Stimulated activated CD4-positive, alpha-beta T cell treated with anti-CD3 and anti-CD28 coated beads, TNF-alpha, amount 100 ng/mL, for 24 hours (primary cell): ENCODE measurements around the gene MYL4.
"Not testable (repeated sequence)": the region's sequence is repeated elsewhere in the genome, so short reads cannot be mapped to it uniquely, and the experiment has no call there.

ENCODE experiments used
- DNase-seq, 3 experiments: peaks; one replicate each; pipeline ENCODE4 v3.0.0-alpha.2; 2020; ENCODE audit warnings: low read depth in 3 of 3

The MYL4 gene

DNA sequence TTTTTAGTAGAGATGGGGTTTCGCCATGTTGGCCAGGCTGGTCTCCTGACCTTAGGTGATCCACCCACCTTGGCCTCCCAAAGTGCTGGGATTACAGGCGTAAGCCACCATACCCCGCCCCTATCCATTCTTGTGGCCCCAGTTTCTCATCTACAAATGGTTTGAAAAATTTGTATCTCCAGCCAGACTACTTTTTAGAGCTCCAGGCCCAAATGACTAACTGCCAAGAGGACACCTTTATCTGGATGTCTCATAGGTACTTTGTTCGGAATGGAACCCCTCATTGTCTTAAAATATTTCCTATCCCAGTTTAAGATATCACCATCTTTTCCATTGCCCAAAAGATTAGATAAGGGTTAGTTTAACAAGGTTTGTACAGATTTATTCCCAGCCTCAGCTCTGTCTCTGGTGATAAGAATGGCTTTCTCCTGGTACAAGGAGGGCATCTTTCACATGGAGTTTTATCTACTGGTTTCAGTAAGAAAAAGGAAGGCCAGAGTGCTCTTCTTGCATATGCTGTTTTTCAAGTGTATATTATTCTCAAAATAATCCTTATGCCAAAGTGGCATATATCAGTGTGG, 15.1 kb upstream of the MYL4 start:
- DNase-seq = no peak

DNA sequence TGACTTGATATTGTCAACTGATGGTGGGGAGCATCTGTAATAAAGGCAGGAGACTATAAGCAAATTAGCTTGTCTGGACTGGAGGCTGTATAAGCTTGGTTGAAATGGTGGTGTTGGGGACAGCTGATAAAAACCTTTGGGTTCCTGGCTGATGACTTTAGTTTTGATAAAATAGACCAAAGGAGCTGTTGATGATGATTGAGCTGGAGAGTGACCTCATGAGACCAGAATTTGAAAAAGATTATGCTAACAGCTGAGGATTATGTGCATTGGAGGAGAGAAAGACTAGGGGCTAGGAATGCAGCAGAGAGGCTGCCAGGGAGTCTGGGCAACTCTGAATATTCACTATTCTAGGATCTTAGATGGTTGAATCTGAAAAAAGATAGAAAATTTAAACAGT, 11.3 kb upstream of the MYL4 start:
- no peak for DNase-seq

DNA sequence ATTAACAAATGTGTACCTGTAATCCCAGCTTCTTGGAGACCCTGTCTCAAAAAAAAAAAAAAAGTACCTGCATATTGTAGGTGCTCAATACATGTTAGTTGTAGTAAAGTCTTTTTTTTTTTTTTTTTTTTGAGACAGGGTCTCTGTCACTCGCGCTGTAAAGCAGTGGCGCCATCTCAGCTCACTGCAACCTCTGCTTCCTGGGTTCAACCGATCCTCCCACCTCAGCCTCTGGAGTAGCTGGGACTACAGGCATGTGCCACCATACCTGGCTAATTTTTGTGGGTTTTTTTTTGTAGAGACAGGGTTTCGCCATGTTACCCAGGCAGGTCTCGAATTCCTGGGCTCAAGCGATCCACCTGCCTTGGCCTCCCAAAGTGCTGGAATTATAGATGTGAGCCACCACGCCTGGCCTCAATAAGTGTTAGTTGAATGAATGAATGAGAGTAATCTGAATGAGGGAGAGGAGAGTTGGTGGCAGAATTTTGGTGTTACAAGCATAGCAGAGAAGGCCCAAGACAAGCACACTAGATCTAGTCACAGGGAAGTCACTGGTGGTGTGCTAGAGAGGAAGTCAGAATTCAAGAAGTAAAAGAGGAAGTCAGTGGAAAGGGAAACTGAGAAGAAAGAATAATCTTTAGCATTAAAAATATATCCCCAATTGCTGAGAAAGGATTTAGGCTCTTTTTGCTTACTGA, 9.4 kb upstream of the MYL4 start:
- DNase-seq = no peak

DNA sequence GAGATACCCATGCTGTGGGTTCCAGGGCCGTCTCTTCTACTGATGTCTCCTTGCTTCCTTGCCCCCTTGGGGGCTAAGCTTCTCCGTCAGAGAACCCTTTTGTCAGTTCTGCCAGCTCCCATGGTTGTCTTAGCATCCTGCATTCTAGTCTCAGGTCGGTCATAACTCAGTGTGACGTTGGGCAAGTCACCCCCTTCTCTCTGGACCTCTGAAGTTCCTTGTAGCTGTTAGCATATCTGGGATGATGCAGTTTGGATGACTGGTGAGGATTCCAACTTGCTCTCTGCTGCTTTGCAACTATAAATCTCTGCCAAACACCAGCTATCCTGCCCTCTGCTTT, 8.9 kb upstream of the MYL4 start:
- no peak for DNase-seq

DNA sequence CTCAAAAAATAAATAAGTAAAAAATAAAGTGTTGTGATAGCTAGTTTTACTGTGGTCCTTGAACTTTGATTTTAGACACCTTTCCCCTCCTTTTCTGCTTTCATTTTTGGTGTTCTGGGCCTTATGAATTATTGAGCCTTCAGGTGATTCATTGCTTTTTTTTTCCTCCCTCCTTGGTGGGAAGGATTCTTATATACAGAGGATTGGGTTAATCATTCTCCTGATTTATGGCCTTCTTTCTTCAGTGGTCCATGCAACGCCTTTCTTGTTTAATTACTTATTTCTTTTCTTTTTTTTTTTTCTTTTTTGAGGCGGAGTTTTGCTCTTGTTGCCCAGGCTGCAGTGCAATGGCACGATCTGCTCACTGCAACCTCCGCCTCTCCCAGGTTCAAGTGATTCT, 8.0 kb upstream of the MYL4 start:
- DNase-seq = no peak

DNA sequence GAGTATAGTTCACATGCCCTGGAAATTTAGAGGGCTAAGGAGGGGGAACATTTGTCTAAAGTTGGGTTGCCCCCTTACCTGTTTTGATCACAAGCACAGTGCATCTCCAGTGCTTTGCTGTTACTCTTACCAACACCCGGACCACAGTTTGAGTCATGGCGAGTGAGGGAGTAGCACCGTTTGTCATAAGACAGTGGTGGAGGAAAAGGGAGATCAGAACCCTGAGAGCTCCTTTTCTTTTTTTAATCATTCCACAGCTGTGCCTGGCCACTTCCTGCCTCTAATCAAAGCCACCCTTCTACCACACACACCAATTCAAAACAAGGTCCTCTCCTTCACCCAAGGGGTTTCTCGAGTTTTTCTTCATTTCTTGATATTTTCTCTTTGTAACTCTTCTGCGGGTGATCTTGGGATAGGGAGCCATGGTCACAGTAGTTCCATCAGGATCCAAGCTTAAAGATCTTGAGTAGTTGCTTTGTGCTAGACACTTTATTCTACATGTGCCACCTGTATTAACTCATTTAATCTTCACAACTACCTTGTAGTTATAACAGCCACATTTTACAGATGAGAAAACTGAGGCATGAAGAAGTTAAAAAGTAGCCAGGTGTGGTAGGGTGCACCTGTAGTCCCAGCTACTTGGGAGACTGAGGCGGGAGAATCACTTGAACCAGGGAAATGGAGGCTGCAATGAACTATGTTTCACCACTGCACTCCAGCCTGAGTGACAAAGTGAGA, 5.0 kb upstream of the MYL4 start:
- DNase-seq = peak in 1 of 3 experiments; percentile 48

DNA sequence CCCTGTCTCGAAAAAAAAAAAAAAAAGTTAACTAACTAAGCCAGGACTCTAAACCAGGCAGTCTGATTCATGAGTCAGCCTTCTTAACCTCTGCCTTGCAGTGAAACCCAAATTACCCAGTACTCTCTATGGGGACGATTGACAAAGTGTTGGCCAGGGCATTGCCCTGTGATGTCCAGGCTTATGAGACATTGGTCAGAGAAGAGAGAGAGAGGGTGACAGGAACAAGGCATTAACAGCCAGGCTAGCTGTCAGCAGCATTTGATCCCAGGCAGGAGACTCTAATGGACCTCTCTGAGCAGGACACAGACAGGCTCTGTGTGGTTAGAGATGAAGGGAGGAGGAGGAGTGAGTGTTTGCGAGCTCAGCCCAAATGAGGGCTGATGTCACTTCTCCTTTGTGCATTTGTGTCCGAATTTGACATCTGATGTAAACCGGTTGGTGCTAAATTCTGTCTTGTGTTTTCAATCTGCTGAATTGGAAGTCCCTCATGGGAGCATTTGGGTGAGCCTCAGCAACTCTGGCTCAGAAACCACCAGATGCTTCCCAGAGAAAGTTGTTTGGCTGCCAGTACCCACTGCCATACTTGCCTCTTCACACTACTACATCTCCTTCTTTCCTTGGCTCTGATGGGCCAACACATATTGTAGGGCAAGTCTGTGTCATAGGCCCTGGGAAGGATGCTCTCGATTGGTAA, 4.3 kb upstream of the MYL4 start:
- DNase-seq = no peak

DNA sequence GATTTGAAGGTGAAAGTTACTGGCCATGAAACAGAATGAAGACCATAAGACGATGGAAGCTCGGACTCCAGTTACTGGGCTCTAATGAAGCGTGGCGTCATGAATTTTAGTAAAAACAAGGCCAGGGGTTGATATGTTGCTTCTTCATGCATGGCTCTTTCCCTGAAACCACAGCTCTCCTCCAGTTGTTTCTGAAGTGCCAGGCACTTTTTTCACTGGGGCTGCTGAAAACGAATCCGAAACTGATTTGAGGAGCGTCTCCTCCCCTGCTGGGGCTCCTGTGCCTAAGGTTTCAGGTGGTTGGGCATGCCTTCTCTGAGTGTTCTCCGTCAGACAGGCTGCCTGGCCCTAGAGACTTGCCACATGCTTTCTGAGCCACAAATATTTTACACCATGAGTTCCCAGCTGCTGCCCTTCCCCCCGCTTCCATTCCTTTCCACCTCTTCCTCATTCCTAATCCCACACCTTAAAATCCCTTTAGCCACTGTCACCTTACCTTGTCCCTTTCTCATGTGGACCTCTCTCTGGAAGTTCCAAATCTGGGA, 3.7 kb upstream of the MYL4 start:
- peak; percentile 30 to 50 (median 49) for DNase-seq

DNA sequence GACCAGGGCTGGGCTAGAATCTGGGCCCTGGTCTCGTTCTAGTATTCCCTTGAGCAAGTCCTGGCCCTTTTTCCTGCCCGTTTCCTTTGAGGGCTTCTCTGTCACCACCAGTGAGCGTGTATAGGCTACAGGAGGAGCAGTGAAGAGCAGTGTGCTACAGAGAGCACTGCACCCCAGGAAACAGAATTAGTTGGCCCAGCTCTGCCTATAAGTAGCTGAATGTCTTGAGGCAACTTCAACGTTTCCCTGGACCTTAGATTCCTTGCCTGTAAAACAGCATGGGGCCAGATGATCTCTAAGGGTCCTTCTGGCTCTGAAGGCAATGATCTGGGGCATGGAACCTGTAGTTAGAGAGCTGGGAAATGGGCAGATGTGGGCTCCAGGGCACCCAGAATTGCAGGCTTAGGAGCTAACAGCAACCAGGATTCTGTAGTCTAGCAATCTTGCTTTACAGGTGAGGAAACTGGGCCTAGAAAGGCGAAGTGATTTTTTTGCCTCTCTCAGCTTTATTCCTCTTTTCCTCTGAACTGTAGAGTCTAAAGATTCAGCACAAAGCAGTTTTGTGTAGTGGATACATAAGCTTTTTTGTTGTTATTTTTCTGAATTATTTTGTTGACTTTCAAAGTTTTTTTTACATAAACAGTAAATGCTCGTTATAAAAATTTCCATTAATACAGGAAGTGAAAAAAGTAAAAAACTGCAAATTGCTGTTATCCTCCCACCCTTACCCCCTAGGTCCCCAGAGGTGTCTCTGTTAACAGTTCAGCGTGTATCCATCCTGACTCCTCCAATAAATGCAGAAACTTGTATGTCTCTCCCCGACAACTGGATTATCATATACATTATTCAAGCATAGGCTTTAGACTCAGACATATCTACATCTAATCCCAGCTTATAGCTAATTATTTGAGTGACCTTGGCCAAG, 1.7 kb upstream of the MYL4 start:
- no peak for DNase-seq

DNA sequence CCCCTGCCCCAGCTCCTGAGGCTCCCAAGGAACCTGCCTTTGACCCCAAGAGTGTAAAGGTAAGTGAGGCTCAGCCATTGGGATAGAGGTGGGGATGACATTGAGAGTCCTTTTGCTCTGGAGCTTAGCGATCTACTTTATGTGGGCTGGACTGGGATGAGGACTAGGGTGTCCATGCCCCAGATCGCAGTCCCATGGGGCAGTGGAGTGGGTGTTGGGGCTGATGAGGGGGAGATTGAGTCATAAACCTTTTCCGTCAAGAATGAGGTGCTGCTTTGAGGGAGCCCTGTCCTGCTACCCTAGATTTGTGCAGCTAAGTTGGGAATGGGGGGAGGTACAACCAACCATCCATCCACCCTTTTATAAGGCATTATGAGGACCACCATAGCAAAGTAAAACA, 351 bp downstream of the MYL4 start:
- no peak for DNase-seq

DNA sequence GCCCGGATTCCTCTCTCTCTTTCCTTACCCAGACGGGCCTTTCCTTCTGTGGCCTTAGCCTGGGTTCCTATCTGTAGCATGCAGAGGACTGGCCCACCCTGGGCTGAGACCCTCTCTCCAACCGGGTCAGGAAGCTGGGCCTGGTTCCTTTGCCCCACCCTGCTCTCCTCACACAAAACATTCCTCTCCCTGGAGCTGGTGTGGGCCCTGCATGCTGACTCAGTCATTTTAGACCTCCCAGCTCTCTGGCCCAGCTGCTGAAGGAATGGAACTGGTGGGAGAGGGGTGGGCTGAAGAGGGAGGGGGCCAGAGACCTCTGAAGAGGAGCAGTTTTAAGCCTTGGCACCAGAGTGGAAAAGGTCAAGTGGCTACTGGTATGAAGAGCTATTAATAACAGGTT, 957 bp downstream of the MYL4 start:
- DNase-seq = no peak

DNA sequence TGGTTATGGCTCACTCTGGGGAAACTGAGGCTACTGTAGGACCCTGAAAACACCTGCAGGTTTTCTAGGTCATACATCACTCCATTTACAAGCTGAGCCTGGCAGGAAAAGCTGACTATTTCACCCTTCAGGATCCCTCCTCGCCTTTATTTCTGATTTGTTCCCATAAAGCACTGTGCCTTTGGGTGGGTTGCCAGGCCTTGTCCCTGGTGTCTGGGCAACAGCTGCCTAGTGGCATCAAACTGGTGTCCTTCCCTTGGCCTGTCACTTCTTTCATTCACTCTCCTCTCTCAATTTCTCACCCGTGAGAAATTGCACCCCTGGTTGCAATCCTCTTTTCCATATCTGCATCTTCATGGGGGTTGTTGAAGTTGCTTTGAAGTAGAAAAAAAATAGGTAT, 1.6 kb downstream of the MYL4 start:
- no peak for DNase-seq

DNA sequence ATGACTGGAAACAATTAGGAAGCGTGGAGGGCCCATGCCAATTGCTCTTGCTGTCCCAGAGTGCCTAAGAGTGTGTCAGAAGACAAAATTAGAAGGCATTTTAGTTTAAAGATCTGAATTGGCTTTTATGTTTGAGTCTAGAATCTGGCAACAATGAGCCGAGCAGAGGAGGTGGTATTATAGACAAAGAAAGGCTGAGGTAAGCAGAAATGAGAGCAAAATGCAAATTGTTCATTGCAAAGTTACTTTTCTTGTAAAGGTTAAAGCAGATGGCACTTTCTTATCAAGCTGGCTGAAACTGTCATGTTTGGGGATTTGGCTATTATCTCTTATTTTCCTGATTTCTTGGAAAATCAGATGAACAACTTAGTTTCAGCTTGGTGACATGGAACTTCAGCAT, 3.3 kb downstream of the MYL4 start:
- no peak for DNase-seq

DNA sequence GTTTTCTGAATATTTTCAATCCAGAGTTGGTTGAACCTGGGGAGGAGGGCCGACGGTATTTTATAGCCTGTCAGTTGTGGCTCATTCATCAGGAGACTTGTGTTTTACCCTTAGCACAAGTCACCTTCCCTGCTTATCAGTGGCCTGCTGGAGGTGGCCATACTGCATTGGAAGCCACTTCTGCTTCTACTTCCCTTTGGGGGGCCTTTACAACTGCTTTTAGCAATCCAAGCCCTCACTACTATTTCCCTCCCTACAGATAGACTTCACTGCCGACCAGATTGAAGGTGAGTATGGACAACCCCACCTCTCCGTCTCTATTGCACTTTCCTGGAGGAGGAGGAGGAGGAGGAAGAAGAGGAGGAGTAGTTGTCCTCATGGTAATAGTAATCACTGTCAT, 4.4 kb downstream of the MYL4 start:
- no peak for DNase-seq

DNA sequence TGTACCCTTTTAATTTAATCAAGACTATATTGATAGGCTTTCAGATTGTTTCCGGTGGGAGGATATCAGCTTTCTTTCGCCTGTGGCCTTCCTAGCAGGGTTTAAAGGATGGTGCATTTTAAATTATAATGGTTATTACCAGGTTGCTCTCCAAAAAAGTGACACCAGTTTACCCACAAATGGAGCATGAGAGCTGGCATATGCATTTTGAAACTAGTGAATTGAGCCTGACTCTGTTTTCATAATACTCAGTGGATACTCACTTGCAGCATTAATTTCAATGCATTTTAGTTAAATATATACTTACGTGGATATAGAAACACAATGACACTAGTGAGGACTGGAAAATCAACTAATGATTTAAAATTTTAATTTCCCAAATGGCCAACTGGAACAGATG, 5.8 kb downstream of the MYL4 start:
- DNase-seq = no peak

DNA sequence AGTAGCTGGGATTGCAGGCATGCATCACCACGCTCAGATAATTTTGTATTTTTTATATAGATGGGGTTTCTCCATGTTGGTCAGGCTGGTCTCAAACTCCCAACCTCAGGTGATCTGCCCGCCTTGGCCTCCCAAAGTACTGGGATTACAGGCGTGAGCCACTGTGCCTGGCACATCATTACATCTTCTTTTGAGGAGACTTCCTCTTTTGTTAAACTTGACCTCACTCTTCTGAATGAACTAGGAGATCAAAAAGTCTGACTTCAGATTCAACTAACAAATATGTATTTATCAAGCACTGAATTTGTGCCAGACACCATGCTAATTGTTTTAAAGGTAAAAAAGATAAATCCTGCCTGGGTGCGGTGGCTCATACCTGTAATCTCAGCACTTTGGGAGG, 7.7 kb downstream of the MYL4 start:
- DNase-seq = not testable (repeated sequence)

DNA sequence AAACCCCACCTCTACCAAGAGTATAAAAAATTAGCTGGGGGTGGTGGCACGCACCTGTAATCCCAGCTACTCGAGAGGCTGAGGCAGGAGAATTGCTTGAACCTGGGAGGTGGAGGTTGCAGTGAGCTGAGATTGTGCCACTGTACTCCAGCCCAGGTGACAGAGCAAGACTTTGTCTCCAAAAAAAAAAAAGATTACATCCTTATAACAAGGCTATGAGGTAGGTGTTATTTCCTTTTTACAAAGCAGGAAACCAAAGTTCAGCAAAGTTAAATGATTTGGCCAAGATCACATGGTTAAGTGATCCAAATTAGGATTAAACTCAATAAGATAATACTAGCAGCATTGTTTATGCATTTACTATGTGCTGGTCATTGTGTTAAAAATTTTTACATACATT, 8.1 kb downstream of the MYL4 start:
- not testable (repeated sequence) for DNase-seq

DNA sequence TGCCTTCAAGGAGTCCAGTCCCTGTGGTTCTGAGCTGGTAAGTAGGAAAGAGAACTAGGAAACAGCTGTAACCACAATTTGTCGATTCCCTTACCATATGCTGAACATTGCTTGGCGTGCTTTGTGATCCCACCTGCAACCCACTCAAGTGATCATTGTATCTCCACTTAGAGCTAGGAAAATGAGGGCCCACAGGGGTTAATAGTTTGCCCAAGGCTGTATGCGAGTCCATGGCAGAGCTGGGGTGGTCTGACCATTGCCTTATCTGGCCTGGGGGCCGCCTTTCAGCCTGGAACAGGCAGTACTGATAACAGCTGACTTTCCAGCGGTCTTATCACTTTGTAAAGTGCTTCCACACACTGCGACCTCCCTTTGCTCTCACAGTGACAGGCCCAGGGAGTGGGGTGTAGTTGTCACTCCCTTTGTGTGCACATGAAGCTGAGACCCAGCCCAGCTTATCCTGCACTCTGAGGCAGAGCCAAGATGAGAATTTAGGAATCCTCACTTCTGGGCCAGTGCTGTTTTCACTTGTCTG, 9.8 kb downstream of the MYL4 start:
- DNase-seq = no peak

DNA sequence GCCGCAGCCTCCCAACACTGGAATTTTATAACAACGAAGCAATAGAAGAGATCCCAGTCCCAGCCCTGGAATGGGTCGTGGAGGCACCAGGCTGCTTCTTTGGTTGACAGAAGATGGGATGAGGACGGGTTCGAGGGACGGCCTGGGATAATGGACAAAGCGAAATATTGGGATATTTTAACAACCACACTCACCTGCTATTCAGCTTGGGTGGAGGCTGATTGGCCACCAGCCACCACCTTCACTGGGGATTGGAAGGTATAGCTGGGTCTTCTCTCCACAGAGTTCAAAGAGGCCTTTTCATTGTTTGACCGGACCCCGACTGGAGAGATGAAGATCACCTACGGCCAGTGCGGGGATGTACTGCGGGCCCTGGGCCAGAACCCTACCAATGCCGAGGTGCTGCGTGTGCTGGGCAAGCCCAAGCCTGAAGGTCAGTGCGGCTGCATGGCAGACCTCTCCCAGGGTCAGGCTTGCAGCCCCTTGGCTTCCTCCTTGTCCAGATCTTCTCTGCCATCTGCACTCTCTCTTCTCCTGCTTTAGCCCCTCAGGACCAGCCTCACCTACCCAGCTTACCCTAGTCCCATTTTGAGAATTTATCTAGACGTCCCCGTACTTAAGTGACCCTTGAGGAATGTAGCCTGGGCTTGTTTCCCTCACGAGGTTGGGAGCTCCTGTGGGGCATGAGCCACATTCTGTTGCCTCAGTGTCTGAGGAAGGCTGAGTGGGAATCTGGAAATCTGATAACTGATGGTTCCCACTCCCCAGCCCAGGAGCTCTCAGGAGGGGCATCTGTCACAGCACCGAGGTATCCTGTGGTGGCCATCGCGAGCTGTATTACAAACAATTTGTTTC, 10.7 kb downstream of the MYL4 start:
- DNase-seq = no peak

DNA sequence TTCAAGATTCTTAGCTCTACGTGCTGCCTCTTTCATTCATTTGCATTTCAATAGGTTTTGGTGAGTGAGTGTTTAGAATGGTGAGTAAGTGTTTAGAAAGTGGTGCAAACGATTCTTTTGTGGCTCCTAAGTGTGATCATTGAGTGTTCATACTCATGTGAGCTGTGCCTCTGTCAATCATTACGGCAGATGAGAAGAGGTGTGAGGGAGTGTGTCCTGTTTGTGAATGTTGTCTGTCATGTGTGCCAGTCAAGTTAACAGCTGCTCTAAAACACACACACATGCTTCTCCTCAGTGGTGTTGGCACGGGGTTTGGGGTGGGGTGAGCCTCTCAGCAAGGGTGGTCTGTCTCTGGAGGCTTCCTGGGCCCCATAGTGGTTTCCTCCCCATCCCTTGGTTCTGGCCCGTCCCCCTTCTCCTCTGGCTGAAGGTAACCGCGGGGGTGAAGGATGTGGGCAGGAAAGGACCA, 11.4 kb downstream of the MYL4 start:
- DNase-seq = no peak
